K562 (cell line): Measurements from ENCODE around the gene SCUBE2. TPM values are rescaled to one million over a fixed set of nuclear protein-coding genes. Genes with fewer than 3 reads are reported as not detected.

Experiments
- ATAC-seq: fragments of 200-7000 bp; cut with Tn5 transposase; 3 replicates; pipeline ENCODE4 v1.9.1; 2020; ENCODE audit warnings: moderate library complexity
- BruUV-seq: library from RNA; stranded (reverse); fragments of 400-500 nt; replicated peaks from 2 replicates; lab custom pipeline; 2021; lab: Mats Ljungman, UMichigan
- CTCF ChIA-PET: fragments of 300-600 bp; formaldehyde crosslinking; extraction: SDS; loops from one replicate; lab custom pipeline; 2021; ENCODE audit warnings: low intra/inter-chr PET ratio; lab: Yijun Ruan, JAX
- POLR2A ChIA-PET: fragments of 300-600, 350-650 bp; sonication (Branson Sonifier 250); formaldehyde crosslinking; extraction: SDS; loops from one replicate; lab custom pipeline; 2021; ENCODE audit warnings: antibody characterized with exemption, inconsistent platforms; lab: Yijun Ruan, JAX
- DNase-seq, 4 experiments: peaks; one replicate each; pipeline versions ENCODE4 v3.0.0 to v3.0.0-alpha.2; 2011 to 2018; ENCODE audit warnings: low spot score in 3 of 4, mixed read lengths in 3 of 4; ENCODE audit errors: extremely low read depth in 1 of 4
- FAIRE-seq: peaks from 2 replicates; lab custom pipeline; 2011; peaks lifted over from hg19 to GRCh38; lab: Jason Lieb, UNC
- H2AFZ ChIP-seq: 2 replicates; pipeline ENCODE4 v1.6.0; 2011; ENCODE audit warnings: low read depth, low read length, control low read depth, inconsistent platforms
- H3K27ac ChIP-seq: fragments of 200-600 bp; 3 replicates; pipeline ENCODE4 v1.8.0; 2011; ENCODE audit warnings: low read depth, mild to moderate bottlenecking, control low read depth, inconsistent platforms, low read length, moderate library complexity, mixed read lengths; ENCODE audit errors: extremely low read depth
- H3K27me3 ChIP-seq, 2 experiments: fragments of 300-600 bp in 1 of 2; 2 replicates in 1 of 2; 3 replicates in 1 of 2; pipeline versions ENCODE4 v1.6.0 to v1.8.0; 2011; ENCODE audit warnings: inconsistent platforms in 2 of 2, low read length in 2 of 2, mild to moderate bottlenecking in 1 of 2, mixed read lengths in 1 of 2, moderate library complexity in 1 of 2; ENCODE audit not compliant: control insufficient read depth in 2 of 2, insufficient read depth in 2 of 2
- H3K36me3 ChIP-seq: fragments of 300-600 bp; 3 replicates; pipeline ENCODE4 v1.8.0; 2011; ENCODE audit warnings: mild to moderate bottlenecking, low read length, inconsistent platforms; ENCODE audit not compliant: control insufficient read depth, insufficient read depth
- H3K4me1 ChIP-seq, 2 experiments: fragments of 200-600 bp in 1 of 2; replicated peaks in 1 of 2; 2 replicates in 1 of 2; 3 replicates in 1 of 2; pipeline versions ENCODE4 v1.5.1 to v1.8.0; 2011; ENCODE audit warnings: inconsistent platforms in 2 of 2, low read length in 2 of 2, mild to moderate bottlenecking in 1 of 2, mixed read lengths in 1 of 2, moderate library complexity in 1 of 2; ENCODE audit not compliant: control insufficient read depth in 2 of 2, insufficient read depth in 2 of 2
- H3K4me2 ChIP-seq: 2 replicates; pipeline ENCODE4 v1.6.1; 2011; ENCODE audit warnings: low read length, control low read depth, inconsistent platforms, mixed read lengths; ENCODE audit not compliant: insufficient read depth
- H3K4me3 ChIP-seq: fragments of 200-600 bp; sonication (generic), shearing (Covaris generic); 2 replicates; pipeline ENCODE4 v1.5.1; 2016; ENCODE audit warnings: control low read depth, inconsistent platforms
- H3K79me2 ChIP-seq: fragments of 200-600 bp; 3 replicates; pipeline ENCODE4 v1.8.0; 2011; ENCODE audit warnings: low read length, inconsistent platforms; ENCODE audit not compliant: control insufficient read depth, insufficient read depth
- H3K9ac ChIP-seq, 2 experiments: 2 replicates each; pipeline versions ENCODE4 v1.6.0 to v1.6.1; 2011; ENCODE audit warnings: low read depth in 2 of 2, low read length in 2 of 2, control low read depth in 1 of 2, inconsistent platforms in 1 of 2, mild to moderate bottlenecking in 1 of 2, mixed read lengths in 1 of 2; ENCODE audit not compliant: insufficient read depth in 1 of 2
- H3K9me1 ChIP-seq: one replicate; pipeline ENCODE4 v1.6.0; 2011; ENCODE audit warnings: inconsistent platforms, mild to moderate bottlenecking, low read length, moderate library complexity; ENCODE audit not compliant: control insufficient read depth, insufficient read depth
- H3K9me3 ChIP-seq: replicated peaks from 2 replicates; pipeline ENCODE4 v1.5.1; 2011; ENCODE audit warnings: low read depth, low read length, inconsistent platforms; ENCODE audit not compliant: control insufficient read depth, insufficient read depth
- H4K20me1 ChIP-seq: replicated peaks from 2 replicates; pipeline ENCODE4 v1.6.1; 2011; ENCODE audit warnings: low read length, inconsistent platforms, mixed read lengths; ENCODE audit not compliant: control insufficient read depth, insufficient read depth
- RFX1 ChIP-seq: fragments of 450-650 bp; IDR thresholded peaks from 2 replicates; pipeline ENCODE4 v1.6.1; 2016; ENCODE audit warnings: mild to moderate bottlenecking, moderate library complexity
- SMARCC2 ChIP-seq: fragments of 450-650 bp; IDR thresholded peaks from 2 replicates; pipeline ENCODE4 v1.6.1; 2017; ENCODE audit warnings: antibody characterized with exemption, moderate library complexity, mild to moderate bottlenecking, low read depth
- WGBS: fragments of 100-300 bp; shearing (Covaris generic); methylation state at CpG from one replicate; pipeline ENCODE4 v1.1.6; 2016; ENCODE audit warnings: low coverage, mixed read lengths; ENCODE audit not compliant: insufficient coverage; ENCODE audit errors: missing lambda C conversion rate; 5-methylcytosine and 5-hydroxymethylcytosine counted together
- in situ Hi-C: fragments of 300-500 bp; cut with MboI; formaldehyde crosslinking; loops from 4 replicates; pipeline ENCODE4 v1.15.0; 2018; ENCODE audit warnings: inconsistent platforms, mixed read lengths
- intact Hi-C: fragments of 100-400 bp; cut with micrococcal nuclease; formaldehyde crosslinking; loops from 2 replicates; pipeline ENCODE4 v1.14.2; 2022
- polyA plus RNA-seq, 8 experiments: library from polyadenylated mRNA; depleted of rRNA in 4 of 8; stranded (reverse) in 5 of 8; unstranded in 3 of 8; fragments of >200 nt; fragmentation: Nextera tagmentation in 2 of 8; fragmentation: Illumina TruSeq in 1 of 8; extraction: Ambion mirVana in 2 of 8; extraction: Trizol in 1 of 8; gene quantifications; 2 replicates each; pipeline versions ENCODE4 v1.2.1 to v1.2.3, GENCODE V29; 2011 to 2014; ENCODE audit warnings: inconsistent platforms in 1 of 8, missing spikeins in 1 of 8
- total RNA-seq, 7 experiments: library from RNA; depleted of rRNA in 6 of 7; stranded (reverse); fragments of >200 nt in 6 of 7; fragmentation: Illumina TruSeq in 2 of 7; extraction: Trizol in 2 of 7; gene quantifications; 2 replicates each; pipeline versions ENCODE4 v1.2.1 to v1.2.3, GENCODE V29; 2011 to 2021; ENCODE audit warnings: low replicate concordance in 1 of 7
- TF ChIP-seq, protein P1 (sequence below), 3 experiments: fragments of 200-800 bp in 1 of 3; sonication (Bioruptor generic) in 1 of 3; sonication (generic) in 1 of 3; formaldehyde crosslinking in 1 of 3; IDR thresholded peaks; 2 replicates each; pipeline versions ENCODE4 v1.6.1 to v1.8.0; 2016 to 2022; ENCODE audit warnings: mild to moderate bottlenecking in 2 of 3, missing compliant biosample characterization in 2 of 3, missing genetic modification characterization in 2 of 3, missing genetic modification reagents in 1 of 3

The SCUBE2 gene
- total and polyA plus RNA-seq, 9 of the 15 experiments (the other 6 are each of a cell fraction or from before 2014, with no cell fraction given), result 0.06 to 0.40 (median 0.07) TPM; not detected in 6

GRCh38 chr11:9066433-9066925 is 24.9 kb downstream of the SCUBE2 start:
- Histone ChIP-seq H3K9me1 (no peaks in the 10 kb centered on the region), H3K4me3 (no peak overlapping the region), H3K9me3 (no peaks in the 10 kb centered on the region), H3K27me3 (peaks cover 17 to 40% of the 10 kb centered on the region in 2 experiments), H3K27ac (no peak overlapping the region), H3K4me1 (no peaks in the 10 kb centered on the region; a peak in 2 of 5 replicates), H3K9ac (no peak overlapping the region), H3K79me2 (no peaks in the 10 kb centered on the region), H3K4me2 (no peak overlapping the region), H4K20me1 (no peaks in the 10 kb centered on the region), H2AFZ (no peak overlapping the region), H3K36me3 (no peaks in the 10 kb centered on the region)
- in situ Hi-C loops, result no loop called here
- intact Hi-C loops, result no loop called here
- no peak for TF ChIP-seq SMARCC2
- TF ChIP-seq, protein P1, sequence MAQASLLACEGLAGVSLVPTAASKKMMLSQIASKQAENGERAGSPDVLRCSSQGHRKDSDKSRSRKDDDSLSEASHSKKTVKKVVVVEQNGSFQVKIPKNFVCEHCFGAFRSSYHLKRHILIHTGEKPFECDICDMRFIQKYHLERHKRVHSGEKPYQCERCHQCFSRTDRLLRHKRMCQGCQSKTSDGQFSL (CRISPR knock-in tag; IDR thresholded peaks at IDR 0.05), result 0 out of 2 replicates have a peak, but pooled peaks have one; percentile 37
- TF ChIP-seq, protein P1 (tag; IDR thresholded peaks at IDR 0.05), result no peak
- peak; percentile 80 for TF ChIP-seq RFX1
- POLR2A ChIA-PET, result no interaction called here
- WGBS, result 35% methylated on average over 5 of the region's 5 CpGs
- DNase-seq, result no peak
- CTCF ChIA-PET, result no interaction called here
- BruUV-seq, result no TSS peak
- no peak for FAIRE-seq
- ATAC-seq, result peak; percentile 34
